Lower leg skin (tissue), 3 donors: ENCODE data around the gene RAX2.

Source experiments
- POLR2A ChIP-seq, 2 donors: fragments of 450-650 bp; IDR thresholded peaks; one replicate each; pipeline ENCODE4 v1.6.1; 2016 to 2017; ENCODE audit warnings: antibody characterized with exemption in 2 of 2, mild to moderate bottlenecking in 1 of 2, moderate library complexity in 1 of 2
- TF ChIP-seq, protein P1 (sequence below), 3 donors: fragments of 450-650 bp; IDR thresholded peaks; one replicate each; pipeline ENCODE4 v1.5.1; 2016; ENCODE audit warnings: antibody characterized with exemption in 3 of 3, mild to moderate bottlenecking in 3 of 3, moderate library complexity in 2 of 3

DNA sequence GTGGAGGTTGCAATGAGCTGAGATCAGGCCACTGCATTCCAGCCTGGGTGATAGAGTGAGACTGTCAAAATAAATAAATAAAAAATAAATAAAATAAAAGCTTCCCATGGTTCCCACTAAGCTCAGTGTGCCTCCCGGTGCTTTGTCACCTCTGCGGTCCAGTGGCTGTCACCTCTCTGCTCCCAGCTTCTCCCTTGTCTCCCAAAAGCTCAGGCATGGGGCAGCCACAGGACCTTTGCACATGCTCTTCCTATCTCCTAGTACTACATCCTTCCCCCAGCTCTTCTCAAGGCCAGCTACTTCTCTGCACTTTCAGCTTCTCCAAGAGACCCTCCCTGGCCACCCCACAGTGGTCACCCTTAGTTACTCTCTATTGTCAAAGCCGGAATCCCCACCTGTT, 21.8 kb upstream of the RAX2 start:
- TF ChIP-seq, protein P1, sequence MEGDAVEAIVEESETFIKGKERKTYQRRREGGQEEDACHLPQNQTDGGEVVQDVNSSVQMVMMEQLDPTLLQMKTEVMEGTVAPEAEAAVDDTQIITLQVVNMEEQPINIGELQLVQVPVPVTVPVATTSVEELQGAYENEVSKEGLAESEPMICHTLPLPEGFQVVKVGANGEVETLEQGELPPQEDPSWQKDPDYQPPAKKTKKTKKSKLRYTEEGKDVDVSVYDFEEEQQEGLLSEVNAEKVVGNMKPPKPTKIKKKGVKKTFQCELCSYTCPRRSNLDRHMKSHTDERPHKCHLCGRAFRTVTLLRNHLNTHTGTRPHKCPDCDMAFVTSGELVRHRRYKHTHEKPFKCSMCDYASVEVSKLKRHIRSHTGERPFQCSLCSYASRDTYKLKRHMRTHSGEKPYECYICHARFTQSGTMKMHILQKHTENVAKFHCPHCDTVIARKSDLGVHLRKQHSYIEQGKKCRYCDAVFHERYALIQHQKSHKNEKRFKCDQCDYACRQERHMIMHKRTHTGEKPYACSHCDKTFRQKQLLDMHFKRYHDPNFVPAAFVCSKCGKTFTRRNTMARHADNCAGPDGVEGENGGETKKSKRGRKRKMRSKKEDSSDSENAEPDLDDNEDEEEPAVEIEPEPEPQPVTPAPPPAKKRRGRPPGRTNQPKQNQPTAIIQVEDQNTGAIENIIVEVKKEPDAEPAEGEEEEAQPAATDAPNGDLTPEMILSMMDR (IDR thresholded peaks at IDR 0.05): no peak
- TF ChIP-seq POLR2A (IDR thresholded peaks at IDR 0.05): no peak
